ENCODE measurements around the gene COX6B1.

COX6B1 gene

GRCh38 chr19:35622750-35623149, 25.4 kb upstream of the COX6B1 start:
- TF ChIP-seq, protein P1, sequence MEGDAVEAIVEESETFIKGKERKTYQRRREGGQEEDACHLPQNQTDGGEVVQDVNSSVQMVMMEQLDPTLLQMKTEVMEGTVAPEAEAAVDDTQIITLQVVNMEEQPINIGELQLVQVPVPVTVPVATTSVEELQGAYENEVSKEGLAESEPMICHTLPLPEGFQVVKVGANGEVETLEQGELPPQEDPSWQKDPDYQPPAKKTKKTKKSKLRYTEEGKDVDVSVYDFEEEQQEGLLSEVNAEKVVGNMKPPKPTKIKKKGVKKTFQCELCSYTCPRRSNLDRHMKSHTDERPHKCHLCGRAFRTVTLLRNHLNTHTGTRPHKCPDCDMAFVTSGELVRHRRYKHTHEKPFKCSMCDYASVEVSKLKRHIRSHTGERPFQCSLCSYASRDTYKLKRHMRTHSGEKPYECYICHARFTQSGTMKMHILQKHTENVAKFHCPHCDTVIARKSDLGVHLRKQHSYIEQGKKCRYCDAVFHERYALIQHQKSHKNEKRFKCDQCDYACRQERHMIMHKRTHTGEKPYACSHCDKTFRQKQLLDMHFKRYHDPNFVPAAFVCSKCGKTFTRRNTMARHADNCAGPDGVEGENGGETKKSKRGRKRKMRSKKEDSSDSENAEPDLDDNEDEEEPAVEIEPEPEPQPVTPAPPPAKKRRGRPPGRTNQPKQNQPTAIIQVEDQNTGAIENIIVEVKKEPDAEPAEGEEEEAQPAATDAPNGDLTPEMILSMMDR (conservative IDR thresholded peaks at IDR 0.05; ENCODE audit: low read depth, low read length), result no peak
- DNase-seq (ENCODE audit: low read depth), result no peak
- no peak overlapping the region for H3K4me3 ChIP-seq (ENCODE audit: low read length)

DNA sequence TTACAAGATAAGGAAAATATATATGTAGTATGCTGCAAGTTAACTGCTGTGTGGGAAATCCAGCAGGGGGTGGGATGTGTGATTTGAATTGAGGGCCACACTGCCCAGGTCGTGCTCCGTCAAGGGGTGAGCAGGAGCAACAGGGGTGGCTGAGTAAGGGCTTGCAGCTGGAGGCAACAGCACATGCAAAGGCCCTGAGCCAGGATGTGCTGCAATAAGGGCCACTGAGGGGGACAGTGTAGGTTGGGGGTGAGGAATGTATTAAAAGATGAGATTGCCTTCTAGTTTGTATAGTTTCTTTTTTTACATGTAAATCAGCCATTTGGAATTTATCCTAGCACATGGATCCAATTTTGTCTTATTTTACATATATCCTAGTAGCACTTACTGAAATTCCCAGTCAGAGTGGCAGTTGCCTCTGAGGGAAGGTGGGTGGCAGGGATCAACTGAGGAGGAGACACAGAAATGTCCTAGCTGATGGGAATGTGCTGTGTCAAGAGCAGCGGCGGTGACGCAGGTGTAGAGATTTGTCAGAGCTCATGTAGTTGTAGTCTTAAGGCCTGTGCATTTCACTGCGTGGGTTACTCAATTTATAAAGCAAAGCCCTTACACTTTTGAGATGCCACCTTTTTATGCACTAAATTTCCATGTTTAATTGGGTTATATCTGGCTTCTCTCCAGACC, 24.7 kb upstream of the COX6B1 start:
- TF ChIP-seq, protein P1 (conservative IDR thresholded peaks at IDR 0.05; ENCODE audit: low read depth, low read length), result no peak
- no peak overlapping the region for H3K4me3 ChIP-seq (ENCODE audit: low read length)
- DNase-seq (ENCODE audit: low read depth), result no peak

DNA sequence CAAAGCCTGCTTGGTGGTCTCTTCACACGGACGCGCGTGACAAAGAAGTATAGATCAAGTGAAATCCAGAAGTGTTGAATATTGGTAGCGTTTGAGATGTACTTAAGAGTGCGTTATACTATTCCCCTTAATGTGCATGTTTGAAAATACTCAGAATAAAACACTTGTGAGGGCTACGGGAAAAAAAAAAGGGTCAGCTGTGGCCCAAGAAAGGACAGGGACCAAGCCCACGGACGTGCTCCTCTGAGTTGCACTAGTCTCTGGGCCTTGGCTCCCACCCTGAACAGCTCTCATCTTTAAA, 19.9 kb upstream of the COX6B1 start:
- H3K4me3 ChIP-seq (ENCODE audit: low read length), result peak overlapping the region; percentile 90
- TF ChIP-seq, protein P1 (conservative IDR thresholded peaks at IDR 0.05; ENCODE audit: low read depth, low read length), result no peak
- no peak for DNase-seq (ENCODE audit: low read depth)

- DNase-seq (ENCODE audit: low read depth), result peak; percentile 96
- peak within 1 kb of the TSS; percentile 90 for H3K4me3 ChIP-seq (ENCODE audit: low read length)
- TF ChIP-seq, protein P1 (conservative IDR thresholded peaks at IDR 0.05; ENCODE audit: low read depth, low read length), result no peak
Measured at GRCh38 chr19:35628565-35629331, 19.4 kb upstream of the COX6B1 start, which contains the start of gene RBM42. TSS of gene RBM42 (plus strand) at chr19:35629036. CDS start at chr19:35629154, 118 bp downstream.

DNA sequence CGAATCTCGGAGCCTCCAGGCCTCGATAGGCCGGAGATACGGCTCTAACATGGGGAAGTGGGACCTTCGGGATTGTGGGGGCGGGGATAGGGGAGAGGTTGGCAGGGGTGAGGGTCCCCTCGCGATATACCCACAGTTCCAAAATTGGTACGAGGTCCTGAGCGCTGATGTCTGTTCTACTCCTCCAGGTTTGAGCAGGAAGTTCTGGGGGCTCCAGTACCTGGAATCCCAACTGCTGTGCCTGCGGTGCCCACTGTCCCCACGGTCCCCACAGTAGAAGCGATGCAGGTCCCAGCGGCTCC, 18.8 kb upstream of the COX6B1 start:
- DNase-seq (ENCODE audit: low read depth), result no peak
- peak overlapping the region; percentile 90 for H3K4me3 ChIP-seq (ENCODE audit: low read length)
- TF ChIP-seq, protein P1 (conservative IDR thresholded peaks at IDR 0.05; ENCODE audit: low read depth, low read length), result no peak

- TF ChIP-seq, protein P1 (conservative IDR thresholded peaks at IDR 0.05; ENCODE audit: low read depth, low read length), result no peak
- no peak overlapping the region for H3K4me3 ChIP-seq (ENCODE audit: low read length)
- no peak for DNase-seq (ENCODE audit: low read depth)
Measured at GRCh38 chr19:35633727-35634440, 14.2 kb upstream of the COX6B1 start.

All from retinal pigment epithelial cell (primary cell).